HepG2 (cell line): ENCODE data around the gene ZNF284. TPM values are rescaled to one million over a fixed set of nuclear protein-coding genes. Genes with fewer than 3 reads are reported as not detected.

Source experiments
- CBX2 ChIP-seq, 2 experiments: fragments of 200-600 bp in 1 of 2; sonication (generic); formaldehyde crosslinking in 1 of 2; IDR thresholded peaks; 2 replicates each; pipeline versions ENCODE4 v1.7.0 to v1.8.1; 2018 to 2022; ENCODE audit warnings: low read depth in 2 of 2, low read length in 1 of 2, mild to moderate bottlenecking in 1 of 2, missing genetic modification reagents in 1 of 2
- DR1 ChIP-seq: sonication (generic); formaldehyde crosslinking; IDR thresholded peaks from 2 replicates; pipeline ENCODE4 v1.8.0; 2021; ENCODE audit warnings: mild to moderate bottlenecking, missing genetic modification reagents, inconsistent platforms
- FOXP4 ChIP-seq: sonication (generic); formaldehyde crosslinking; IDR thresholded peaks from 2 replicates; pipeline ENCODE4 v1.4.0; 2020; ENCODE audit warnings: missing genetic modification reagents
- GLI4 ChIP-seq: sonication (generic); formaldehyde crosslinking; IDR thresholded peaks from 2 replicates; pipeline ENCODE4 v1.5.1; 2020; ENCODE audit warnings: missing genetic modification reagents, mild to moderate bottlenecking, moderate library complexity, borderline replicate concordance
- HINFP ChIP-seq: sonication (generic); formaldehyde crosslinking; IDR thresholded peaks from 2 replicates; pipeline ENCODE4 v1.4.0; 2020; ENCODE audit warnings: low read depth, mild to moderate bottlenecking, missing genetic modification reagents
- KDM1A ChIP-seq: IDR thresholded peaks from 2 replicates; pipeline ENCODE4 v1.6.1; 2016; ENCODE audit warnings: missing compliant biosample characterization
- KLF12 ChIP-seq: sonication (generic); formaldehyde crosslinking; IDR thresholded peaks from 2 replicates; pipeline ENCODE4 v1.4.0; 2020; ENCODE audit warnings: missing genetic modification reagents, borderline replicate concordance
- MAF1 ChIP-seq: sonication (generic); formaldehyde crosslinking; IDR thresholded peaks from 2 replicates; pipeline ENCODE4 v1.5.0; 2020; ENCODE audit warnings: missing genetic modification reagents, borderline replicate concordance
- NKX3-1 ChIP-seq: sonication (generic); formaldehyde crosslinking; IDR thresholded peaks from 2 replicates; pipeline ENCODE4 v1.5.0; 2020; ENCODE audit warnings: missing genetic modification reagents
- PHF8 ChIP-seq: sonication (generic); formaldehyde crosslinking; IDR thresholded peaks from 2 replicates; pipeline ENCODE4 v1.5.0; 2020; ENCODE audit warnings: missing genetic modification reagents
- REXO4 ChIP-seq: sonication (generic); formaldehyde crosslinking; IDR thresholded peaks from 2 replicates; pipeline ENCODE4 v1.8.0; 2022; ENCODE audit warnings: missing genetic modification reagents, mild to moderate bottlenecking, borderline replicate concordance
- SCMH1 ChIP-seq: sonication (generic); formaldehyde crosslinking; IDR thresholded peaks from 2 replicates; pipeline ENCODE4 v1.9.0; 2021; ENCODE audit warnings: missing genetic modification reagents, mild to moderate bottlenecking, borderline replicate concordance
- SKI ChIP-seq: fragments of 450-650 bp; IDR thresholded peaks from one replicate; pipeline ENCODE4 v1.6.1; 2018; ENCODE audit warnings: mild to moderate bottlenecking; ENCODE audit not compliant: partially characterized antibody
- TOPORS ChIP-seq: sonication (generic); formaldehyde crosslinking; IDR thresholded peaks from 2 replicates; pipeline ENCODE4 v1.8.0; 2023; ENCODE audit warnings: mild to moderate bottlenecking, missing genetic modification reagents
- ZNF230 ChIP-seq: sonication (generic); formaldehyde crosslinking; IDR thresholded peaks from 2 replicates; pipeline ENCODE4 v1.4.0; 2020; ENCODE audit warnings: mild to moderate bottlenecking, missing genetic modification reagents
- polyA plus RNA-seq, 8 experiments: library from polyadenylated mRNA; depleted of rRNA in 3 of 8; stranded (reverse) in 7 of 8; unstranded in 1 of 8; fragments of >200 nt; fragmentation: Illumina TruSeq in 4 of 8; extraction: Trizol in 4 of 8; gene quantifications; 2 replicates each; pipeline versions ENCODE4 v1.2.1 to v1.2.3, GENCODE V29; 2011 to 2016; ENCODE audit warnings: low read depth in 4 of 8, missing spikeins in 1 of 8, mixed read lengths in 1 of 8; ENCODE audit not compliant: insufficient read depth in 1 of 8
- total RNA-seq, 5 experiments: library from RNA; depleted of rRNA; stranded (reverse); fragments of >200 nt; fragmentation: Illumina TruSeq; extraction: Trizol; gene quantifications; 2 replicates each; pipeline ENCODE4 v1.2.3, GENCODE V29; 2016; ENCODE audit warnings: low read depth in 1 of 5
- TF ChIP-seq, protein P1 (sequence below): IDR thresholded peaks from 2 replicates; pipeline ENCODE4 v1.6.1; 2012; ENCODE audit warnings: inconsistent platforms
- TF ChIP-seq, protein P2 (sequence below): IDR thresholded peaks from 2 replicates; pipeline ENCODE4 v1.6.1; 2018; ENCODE audit warnings: missing genetic modification reagents, mild to moderate bottlenecking, missing compliant biosample characterization

The ZNF284 gene
- total and polyA plus RNA-seq, 2 of the 13 experiments (the other 11 are each of a cell fraction or from before 2014, with no cell fraction given), result 1.2 to 2.3 TPM

- 0 out of 2 replicates have a peak, but pooled peaks have one; percentile 21 for TF ChIP-seq FOXP4 (CRISPR knock-in tag)
- TF ChIP-seq, protein P1, sequence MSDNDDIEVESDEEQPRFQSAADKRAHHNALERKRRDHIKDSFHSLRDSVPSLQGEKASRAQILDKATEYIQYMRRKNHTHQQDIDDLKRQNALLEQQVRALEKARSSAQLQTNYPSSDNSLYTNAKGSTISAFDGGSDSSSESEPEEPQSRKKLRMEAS, result no peak
- TF ChIP-seq PHF8 (CRISPR knock-in tag), result peak; percentile 92
- no peak for TF ChIP-seq CBX2 (IDR thresholded peaks at IDR 0.05; ENCODE audit: low read depth, low read length)
- no peak for TF ChIP-seq CBX2 (CRISPR knock-in tag; IDR thresholded peaks at IDR 0.05; ENCODE audit: low read depth)
- TF ChIP-seq, protein P2, sequence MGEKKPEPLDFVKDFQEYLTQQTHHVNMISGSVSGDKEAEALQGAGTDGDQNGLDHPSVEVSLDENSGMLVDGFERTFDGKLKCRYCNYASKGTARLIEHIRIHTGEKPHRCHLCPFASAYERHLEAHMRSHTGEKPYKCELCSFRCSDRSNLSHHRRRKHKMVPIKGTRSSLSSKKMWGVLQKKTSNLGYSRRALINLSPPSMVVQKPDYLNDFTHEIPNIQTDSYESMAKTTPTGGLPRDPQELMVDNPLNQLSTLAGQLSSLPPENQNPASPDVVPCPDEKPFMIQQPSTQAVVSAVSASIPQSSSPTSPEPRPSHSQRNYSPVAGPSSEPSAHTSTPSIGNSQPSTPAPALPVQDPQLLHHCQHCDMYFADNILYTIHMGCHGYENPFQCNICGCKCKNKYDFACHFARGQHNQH (CRISPR knock-in tag), result no peak
- no peak; the same call in 1 of the 2 replicates for TF ChIP-seq HINFP
- TF ChIP-seq TOPORS, result peak; percentile 58; the same call in 1 of the 2 replicates
- TF ChIP-seq GLI4 (CRISPR knock-in tag), result no peak
- TF ChIP-seq SKI, result no peak
- no peak for TF ChIP-seq SCMH1 (CRISPR knock-in tag)
- no peak for TF ChIP-seq KDM1A (CRISPR knock-in tag)
- 0 out of 2 replicates have a peak, but pooled peaks have one; percentile 23 for TF ChIP-seq DR1 (CRISPR knock-in tag)
- no peak for TF ChIP-seq MAF1 (CRISPR knock-in tag)
- peak; percentile 71; the same call in 1 of the 2 replicates for TF ChIP-seq KLF12 (CRISPR knock-in tag)
- TF ChIP-seq REXO4, result no peak
- TF ChIP-seq NKX3-1 (CRISPR knock-in tag), result no peak
- TF ChIP-seq ZNF230, result no peak
Measured at GRCh38 chr19:44093931-44094765, 22.2 kb downstream of the ZNF284 start, which contains the start of gene ZNF224 (continued).
